Measurements from ENCODE around the gene CCDC88B.
"Not testable (repeated sequence)": the region's sequence is repeated elsewhere in the genome, so short reads cannot be mapped to it uniquely, and the experiment has no call there.

The CCDC88B gene

DNA sequence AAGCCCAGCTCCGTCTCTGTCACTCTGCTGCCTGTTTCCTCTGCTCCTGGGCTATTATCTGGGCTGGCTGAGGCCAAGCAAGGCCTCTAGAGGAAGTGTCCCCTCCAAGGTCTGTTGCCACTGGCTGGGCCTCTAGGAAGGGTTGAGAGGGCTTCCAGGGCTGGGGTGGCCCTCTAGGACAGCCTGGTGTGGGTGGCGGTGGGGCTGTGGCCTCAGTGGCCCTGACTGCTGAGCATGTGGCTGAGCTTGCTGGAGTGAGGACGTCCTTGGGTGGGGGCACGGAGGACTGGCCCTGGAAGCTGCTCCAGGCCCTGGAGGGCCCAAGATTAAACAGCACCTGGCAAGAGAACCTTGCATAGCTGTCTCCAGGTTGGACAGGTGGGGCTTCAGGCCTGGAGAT is 16.0 kb upstream of the CCDC88B start:
- DNase-seq: not testable (repeated sequence)

DNA sequence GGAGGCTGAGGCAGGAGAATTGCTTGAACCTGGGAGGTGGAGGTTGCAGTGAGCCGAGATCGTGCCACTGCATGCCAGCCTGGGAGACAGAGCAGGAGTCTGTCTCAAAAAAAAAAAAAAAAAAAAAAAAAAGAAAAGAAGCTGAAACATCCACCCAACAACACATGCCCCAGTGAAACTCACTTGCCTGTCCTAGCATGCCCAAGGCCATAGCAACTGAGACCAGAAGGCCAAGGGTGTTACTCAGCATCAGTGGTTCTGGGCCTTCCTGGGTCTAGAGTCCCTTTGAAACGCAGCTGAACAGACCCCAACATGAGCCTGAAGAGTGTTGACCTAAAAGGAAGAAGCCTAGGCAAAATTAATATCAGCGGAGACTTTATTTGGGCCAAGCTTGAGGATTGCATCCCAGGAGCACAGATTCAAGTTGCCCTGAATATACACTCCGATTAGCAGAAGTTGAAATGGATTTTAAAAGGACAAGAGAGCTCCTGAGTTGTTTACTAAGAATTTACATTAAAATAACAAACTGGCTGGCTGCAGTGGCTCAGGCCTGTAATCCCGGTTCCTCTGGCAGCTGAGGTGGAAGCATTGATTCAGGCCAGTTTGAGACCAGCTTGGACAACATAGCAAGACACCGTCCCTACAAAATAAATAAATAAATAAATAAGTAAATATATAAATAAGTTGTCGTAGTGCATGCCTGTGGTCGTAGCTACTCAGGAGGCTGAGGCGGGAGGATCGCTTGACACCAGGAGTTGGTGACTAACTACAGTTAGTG is 15.1 kb upstream of the CCDC88B start:
- DNase-seq: no peak

DNA sequence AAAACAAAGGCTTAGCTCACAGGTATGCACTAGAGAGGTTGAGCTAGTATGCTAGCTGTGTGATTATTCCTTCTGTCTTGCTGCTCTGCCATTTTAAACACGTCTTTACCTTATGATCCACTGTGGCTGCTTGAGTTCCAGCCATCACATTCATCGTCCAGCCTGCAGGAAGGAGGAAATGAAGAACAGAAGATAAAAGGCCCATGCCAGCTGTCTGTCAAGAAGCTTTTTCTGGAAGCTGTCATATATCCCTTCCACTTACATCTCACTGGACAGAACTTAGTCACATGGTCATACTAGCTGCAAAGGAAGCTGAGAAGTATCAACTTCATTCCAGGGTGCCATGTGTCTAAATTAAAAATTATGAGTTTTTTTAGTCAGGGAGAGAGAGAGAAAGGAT is 12.6 kb upstream of the CCDC88B start:
- DNase-seq: no peak

DNA sequence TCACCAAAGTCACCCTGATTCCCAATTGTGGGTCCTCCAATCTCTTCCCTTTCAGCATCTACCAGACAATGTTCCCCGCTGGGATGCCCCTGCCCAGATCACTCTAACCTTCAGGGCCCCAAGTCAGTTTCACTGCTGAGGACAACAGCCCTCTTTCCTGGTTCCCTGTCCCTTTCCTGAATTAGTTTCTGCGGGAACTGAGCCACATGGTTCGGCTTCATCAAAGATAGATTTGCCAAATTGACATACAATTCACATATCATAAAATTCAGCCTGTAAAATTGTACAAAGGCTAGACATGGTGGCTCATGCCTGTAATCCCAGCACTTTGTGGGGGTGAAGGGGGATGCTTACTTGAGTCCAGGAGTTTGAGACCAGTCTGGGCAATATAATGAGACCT is 12.0 kb upstream of the CCDC88B start:
- no peak for DNase-seq

DNA sequence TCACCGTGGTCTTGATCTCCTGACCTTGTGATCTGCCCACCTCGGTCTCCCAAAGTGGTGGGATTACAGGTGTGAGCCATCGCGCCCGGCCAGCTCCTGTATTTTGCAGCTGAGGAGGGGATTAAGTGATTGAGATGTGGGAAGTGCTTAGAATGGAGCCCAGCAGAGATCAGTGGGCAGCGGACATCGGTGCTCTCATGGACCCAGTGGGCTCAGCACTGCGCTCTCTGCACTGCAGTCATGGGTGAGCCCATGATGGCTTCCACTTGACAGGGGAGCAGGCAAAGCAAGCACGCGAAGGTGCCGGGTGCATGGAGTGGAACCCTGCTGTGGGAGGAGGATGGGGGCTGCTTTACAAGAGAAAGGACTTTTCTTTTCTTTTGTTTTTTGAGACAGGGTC is 9.1 kb upstream of the CCDC88B start:
- DNase-seq: no peak

DNA sequence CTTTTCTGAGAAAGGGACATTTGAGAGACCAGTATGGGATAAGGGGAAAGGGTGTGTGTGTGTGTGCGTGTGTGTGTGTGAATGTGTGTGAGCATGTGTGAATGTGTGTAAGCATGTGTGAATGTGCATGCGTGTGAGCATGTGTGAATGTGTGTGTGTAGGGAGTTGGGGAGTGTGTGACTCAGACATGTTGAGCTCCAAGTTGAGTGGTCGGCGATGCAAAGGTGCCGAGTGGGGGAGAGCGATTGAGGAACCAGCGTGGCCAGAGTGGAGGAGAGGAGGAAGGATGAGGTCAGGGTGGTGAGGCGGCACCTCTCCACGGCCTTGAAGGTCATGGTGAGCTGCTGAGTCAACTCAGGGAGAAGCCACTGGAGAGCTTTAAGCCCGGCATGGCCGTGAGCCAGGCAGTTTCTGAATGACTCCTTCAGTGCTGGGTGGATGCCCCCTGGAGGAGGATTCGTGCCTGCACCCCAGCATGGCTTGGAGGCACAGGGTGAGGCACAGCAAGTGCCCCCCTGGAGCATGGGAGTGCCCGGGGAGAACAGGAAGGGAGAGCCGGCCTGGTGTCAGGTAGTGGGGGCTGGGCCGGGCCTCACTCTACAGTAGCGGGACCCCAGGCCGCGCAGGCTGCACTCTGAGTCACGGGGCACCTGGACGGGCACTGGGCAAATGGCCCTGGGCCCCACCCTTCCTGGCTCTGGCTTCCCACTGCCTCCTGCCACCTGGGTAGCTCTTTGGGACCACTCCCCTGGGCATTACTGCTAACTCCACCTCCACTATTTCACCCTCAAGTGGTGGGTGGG is 8.2 kb upstream of the CCDC88B start:
- peak; percentile 84 for DNase-seq

DNA sequence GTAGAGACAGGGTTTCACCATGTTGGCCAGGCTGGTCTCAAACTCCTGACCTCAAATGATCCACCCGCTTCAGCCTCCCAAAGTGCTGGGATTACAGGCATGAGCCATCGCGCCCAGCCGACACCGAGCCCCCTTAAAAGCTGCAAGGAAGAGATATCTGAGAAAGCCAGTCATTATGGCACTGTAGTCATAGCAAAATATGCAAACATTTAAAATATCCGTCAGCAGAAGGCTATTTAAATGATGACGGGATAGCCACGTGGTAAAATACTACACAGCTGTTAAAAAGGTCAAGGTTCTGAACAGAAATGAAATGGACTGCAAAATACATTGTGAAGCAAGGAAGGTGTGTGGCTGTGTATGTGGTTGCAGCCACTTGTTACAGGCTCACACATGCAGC is 6.4 kb upstream of the CCDC88B start:
- no peak for DNase-seq

DNA sequence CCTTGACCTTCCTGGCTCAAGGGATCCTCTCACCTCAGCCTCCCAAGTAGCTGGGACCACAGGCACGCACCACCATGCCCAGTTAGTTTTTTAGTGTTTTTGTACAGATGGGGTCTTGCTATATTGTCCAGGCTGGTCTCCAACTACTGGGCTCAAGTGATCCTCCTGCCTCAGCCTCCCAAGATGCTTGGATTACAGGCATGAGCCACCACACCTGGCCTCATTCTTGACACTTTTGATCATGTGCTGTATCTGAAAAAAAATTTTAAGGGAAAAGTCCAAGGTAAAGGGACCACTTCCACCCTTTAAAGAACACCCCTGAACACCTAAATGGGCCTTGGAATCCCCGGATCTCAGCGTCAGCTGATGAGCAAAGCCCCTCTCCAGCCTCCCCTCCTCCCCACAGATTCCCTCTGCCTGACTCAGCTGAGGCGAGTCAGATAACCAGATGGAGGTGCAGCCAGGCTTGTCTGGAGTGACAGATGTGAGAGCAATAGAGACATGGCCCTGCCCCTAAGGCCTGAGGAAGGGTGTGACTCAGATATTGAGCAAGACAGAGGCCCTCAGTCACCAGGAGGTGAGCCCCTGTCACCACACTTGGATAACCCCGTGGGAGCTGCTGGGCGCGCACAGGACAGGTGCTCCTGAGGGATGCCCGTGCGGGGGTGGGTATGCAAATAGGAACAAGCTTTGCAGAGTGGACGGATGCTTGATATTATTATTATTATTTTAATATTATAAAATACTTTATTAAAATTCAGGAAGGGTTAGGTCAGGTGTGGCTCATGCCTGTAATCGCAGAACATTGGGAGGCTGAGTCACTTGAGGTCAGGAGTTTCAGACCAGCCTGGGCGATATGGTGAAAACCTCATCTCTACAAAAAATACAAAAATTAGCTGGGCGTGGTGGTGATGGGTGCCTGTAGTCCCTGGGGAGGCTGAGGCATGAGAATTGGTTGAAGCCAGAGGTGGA is 5.0 kb upstream of the CCDC88B start:
- DNase-seq: peak; percentile 95

DNA sequence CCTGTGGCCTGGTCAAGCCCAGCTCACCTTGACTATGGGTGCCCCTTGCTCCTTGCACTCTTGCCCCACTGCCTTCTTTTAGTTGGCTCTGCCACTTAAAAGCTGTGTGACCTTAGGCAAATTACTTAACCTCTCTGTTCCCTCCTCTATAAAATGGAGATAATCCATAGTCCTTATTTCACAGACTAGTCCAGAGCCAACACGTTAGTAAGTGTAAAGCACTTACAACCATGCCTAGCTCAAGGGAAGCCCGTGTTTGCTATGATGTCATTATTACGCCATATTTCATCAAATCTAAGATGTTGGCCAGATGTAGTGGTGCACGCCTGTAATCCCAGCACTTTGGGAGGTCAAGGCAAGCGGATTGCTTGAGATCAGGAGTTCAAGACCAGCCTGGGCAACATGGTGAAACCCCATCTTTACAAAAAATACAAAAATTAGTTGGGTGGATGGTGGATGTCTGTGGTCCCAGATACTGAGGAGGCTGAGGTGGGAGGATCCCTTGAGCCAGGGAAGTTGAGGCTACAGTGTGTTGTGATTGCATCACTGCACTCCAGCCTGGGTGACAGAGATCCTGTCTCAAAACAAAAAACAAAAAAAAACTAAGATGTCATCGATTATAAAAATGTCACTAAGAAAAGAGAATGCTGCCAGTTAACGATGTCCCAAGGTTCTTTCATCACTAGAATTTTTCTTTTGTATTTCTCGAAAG is 2.3 kb upstream of the CCDC88B start:
- no peak for DNase-seq

DNA sequence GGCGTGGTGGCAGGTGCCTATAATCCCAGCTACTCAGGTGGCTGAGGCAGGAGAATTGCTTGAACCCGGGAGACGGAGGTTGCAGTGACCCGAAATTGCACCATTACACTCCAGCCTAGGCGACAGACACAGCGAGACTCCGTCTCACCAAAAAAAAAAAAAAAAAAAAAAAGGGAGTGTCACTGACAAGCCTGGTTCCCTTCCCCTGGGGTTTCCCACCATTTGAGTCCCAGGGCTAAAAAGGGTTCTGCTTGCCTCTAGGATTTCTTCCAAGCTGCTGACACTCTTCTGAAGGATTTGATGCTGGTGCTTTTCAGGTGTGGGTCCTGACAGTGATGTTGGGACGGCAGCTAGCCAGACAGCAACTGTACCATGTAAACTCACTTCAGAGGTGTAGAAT is 1.3 kb upstream of the CCDC88B start:
- no peak for DNase-seq

DNA sequence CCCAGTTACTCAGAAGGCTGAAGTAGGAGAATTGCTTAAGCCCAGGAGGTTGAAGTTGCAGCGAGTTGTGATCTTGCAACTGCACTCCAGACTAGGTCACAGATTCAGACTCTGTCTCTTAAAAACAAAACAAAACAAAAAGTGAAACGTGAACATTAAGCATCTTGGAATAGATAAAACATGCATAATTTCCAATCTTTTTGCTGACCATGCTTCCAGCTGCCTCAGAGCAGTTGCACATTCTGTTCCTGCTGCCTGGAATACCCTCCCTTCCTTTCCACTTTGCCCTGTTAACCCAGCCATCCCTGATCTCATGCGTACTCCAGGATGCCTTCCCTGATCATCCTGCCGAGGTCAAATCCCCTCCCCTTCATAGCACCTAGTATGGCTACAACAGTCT is 718 bp upstream of the CCDC88B start:
- no peak for DNase-seq

DNA sequence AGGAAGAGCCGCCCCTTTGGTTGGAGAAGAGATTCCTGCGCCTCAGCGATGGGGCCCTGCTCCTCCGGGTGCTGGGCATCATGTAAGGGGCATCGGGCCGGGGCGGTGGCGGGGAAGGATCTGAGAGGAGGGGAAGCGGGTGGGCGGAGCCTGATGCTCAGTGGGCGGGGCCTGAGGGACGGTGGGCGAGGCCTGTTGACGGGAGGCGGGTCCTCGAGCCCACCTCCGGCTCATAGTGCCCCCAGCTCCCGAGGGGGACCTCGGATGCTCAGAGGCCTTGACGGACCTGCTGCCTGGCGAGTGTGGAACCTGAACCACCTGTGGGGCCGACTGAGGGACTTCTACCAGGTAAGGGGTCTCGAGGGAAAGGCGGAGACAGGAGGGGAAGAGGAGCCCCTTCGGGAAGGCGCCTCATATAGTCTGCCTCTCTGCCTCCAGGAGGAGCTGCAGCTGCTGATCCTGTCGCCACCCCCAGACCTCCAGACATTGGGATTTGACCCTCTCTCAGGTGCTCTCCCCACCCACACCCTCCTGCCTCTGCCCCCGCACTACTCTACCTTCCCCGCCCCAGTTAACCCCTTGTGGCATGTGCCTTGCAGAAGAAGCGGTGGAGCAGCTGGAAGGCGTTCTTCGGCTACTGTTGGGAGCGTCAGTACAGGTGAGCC is 799 bp downstream of the CCDC88B start:
- no peak for DNase-seq

DNA sequence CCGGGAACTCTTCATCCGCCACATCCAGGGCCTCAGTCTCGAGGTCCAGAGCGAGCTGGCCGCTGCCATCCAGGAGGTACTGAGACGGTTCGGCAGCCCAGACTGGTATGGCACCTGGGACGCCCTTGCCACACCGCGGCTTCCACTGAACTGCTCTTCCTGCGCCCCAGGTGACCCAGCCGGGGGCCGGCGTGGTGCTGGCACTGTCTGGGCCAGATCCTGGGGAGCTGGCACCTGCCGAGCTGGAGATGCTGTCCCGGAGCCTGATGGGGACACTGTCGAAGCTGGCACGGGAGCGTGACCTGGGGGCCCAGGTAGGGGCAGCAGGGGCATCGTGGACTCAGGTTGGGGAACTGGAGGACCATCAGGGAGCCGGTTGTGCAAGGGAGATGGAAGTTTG is 1.4 kb downstream of the CCDC88B start:
- DNase-seq: no peak

DNA sequence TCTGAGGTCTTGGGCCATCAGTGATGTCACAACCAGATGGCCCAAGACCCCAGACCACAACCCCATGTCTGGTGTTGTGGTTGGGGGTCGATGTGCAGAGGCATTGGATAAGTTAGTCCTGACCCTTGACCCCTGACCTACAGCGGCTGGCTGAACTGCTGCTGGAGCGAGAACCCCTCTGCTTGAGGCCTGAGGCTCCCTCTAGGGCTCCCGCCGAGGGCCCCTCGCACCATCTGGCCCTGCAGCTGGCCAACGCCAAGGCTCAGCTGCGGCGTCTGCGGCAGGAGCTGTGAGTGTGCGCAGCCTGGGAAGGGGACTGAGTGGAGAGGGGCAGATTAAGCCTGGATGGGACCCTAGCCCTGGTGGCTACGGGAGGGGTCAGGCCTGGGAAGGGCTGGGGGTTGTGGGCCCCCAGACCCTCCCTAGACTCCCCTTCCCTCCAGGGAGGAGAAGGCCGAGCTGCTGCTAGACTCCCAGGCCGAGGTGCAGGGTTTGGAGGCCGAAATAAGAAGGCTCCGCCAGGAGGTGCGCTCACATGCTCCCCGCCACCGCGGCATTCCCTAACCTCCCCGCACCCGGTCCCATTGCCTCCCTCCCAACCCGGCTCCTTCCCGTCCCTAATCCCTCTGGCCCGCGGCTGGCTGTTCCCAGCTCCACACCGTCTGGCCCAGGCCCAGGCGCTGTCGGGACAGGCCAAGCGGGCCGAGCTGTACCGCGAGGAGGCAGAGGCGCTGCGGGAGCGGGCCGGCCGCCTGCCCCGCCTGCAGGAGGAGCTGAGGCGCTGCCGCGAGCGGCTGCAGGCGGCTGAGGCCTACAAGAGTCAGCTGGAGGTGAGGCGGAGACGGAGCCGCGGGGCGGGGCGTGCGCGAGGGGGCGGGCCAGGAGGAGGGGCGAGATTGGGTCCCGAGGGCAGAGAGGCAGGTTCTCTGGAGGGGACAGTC is 2.1 kb downstream of the CCDC88B start:
- DNase-seq: peak; percentile 85

DNA sequence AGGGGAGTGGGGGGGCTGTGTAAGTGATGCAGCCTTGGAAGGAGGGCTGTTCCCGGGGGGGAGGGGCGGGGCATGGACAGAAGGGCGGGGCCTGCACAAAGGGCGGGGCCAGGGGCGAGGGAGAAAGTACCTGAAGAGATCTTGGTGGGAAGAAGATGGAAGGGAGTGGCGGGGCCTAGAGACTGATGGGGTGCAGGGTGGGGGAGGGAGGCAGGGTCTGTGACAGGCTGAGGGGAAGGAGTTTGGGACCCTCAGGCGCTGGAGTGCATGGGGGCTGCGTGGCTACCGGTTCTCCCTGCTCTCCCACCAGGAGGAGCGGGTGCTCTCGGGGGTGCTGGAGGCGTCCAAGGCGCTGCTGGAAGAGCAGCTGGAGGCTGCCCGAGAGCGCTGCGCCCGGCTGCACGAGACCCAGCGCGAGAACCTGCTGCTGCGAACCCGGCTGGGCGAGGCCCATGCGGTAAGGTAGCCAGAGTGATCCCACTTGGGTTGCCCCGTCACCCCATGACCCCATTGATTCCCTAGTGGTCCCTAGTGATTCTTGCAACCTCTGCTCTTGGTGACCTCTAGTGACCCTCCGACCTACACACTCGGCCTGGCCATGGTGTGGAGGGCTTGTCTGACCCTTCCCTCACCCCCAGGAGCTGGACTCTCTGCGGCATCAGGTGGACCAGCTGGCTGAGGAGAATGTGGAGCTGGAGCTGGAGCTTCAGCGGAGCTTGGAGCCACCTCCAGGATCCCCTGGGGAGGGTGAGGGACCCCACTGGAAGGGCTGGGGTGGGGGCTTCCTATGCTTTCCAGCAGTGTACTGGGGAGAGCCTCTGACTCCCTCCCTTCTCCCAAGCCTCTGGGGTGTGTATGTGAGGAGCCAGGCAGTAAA is 3.1 kb downstream of the CCDC88B start:
- DNase-seq: no peak

DNA sequence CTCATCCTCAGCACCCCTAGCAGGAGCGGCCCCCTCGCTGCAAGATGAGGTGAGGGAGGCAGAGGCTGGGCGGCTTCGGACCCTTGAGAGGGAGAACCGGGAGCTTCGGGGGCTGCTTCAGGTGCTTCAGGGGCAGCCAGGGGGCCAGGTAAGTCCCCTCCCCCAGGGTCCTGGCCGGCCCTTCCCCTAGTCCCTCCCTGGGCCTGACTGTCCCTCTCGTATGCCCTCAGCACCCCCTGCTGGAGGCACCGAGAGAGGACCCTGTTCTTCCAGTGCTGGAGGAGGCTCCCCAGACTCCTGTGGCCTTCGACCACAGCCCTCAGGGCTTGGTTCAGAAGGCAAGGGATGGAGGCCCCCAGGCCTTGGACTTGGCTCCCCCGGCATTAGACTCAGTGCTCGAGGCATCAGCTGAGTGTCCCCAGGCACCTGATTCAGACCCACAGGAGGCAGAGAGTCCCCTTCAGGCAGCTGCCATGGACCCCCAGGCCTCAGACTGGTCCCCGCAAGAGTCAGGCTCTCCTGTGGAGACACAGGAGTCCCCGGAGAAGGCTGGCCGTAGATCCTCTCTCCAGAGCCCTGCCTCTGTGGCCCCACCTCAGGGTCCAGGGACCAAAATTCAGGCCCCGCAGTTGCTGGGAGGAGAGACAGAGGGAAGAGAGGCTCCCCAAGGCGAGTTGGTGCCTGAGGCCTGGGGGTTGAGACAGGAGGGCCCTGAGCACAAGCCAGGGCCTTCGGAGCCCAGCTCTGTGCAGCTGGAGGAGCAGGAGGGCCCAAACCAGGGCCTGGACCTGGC is 4.0 kb downstream of the CCDC88B start:
- no peak for DNase-seq

DNA sequence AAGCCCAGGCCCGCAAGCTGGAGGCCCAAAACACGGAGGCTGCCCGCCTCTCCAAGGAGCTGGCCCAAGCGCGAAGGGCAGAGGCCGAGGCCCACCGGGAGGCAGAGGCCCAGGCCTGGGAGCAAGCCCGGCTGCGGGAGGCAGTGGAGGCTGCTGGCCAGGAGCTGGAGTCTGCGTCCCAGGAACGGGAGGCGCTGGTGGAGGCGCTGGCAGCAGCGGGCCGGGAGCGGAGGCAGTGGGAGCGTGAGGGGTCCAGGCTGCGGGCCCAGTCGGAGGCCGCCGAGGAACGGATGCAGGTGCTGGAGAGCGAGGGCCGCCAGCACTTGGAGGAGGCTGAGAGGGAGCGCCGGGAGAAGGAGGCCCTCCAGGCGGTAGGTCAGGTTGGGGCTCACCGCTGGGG is 4.8 kb downstream of the CCDC88B start:
- no peak for DNase-seq

DNA sequence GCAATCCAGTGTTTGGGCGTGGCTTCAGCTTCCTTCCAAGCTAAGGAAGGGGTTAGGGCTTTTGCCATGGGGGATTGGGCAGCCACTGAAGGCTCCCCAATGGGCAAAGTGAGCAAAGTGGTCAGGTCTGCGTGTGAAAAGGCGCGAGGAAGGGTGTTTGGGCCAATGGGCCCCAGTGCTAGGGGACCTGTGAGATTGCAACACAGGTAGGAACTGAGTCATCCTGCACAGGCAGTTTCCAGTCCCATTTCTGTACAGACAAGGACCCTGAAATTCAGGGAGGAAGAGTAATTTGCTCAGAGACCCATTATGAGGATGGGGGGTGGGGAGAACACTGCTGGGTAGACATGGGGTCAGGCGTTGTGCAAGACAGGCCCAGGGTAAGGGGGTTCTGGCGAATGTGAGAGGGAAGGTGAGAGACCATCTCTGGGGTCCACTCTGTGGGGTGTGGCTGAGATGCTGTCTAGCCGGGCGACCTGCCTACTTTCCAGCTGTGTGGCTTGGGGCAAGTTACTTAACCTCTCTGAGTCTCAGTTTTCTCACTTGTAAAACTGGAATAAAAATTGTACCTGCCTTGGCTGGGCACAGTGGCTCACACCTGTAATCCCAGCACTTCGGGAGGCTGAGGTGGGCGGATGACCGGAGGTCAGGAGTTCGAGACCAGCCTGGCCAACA is 7.3 kb downstream of the CCDC88B start:
- no peak for DNase-seq
